Measurements from ENCODE around the gene AP4B1.

GRCh38 chr1:113875714-113876113 lies 28.9 kb downstream of the AP4B1 start:
- TF ChIP-seq PAX5 (IDR thresholded peaks at IDR 0.05; ENCODE audit: insufficient read depth, low read length, severe bottlenecking) = no peak
- no peak for TF ChIP-seq POLR2A (IDR thresholded peaks at IDR 0.05; ENCODE audit: low read depth, low read length)
- TF ChIP-seq TAF1 (IDR thresholded peaks at IDR 0.05; ENCODE audit: low read depth, low read length) = no peak
- no peak for TF ChIP-seq POLR2AphosphoS5 (IDR thresholded peaks at IDR 0.05; ENCODE audit: low read depth, low read length)
- TF ChIP-seq POU2F2 (IDR thresholded peaks at IDR 0.05; ENCODE audit: low read depth, low read length) = no peak
